ENCODE results near the gene LRRC36.
"Not testable (repeated sequence)": the region's sequence is repeated elsewhere in the genome, so short reads cannot be mapped to it uniquely, and the experiment has no call there.

Gene LRRC36

GRCh38 chr16:67312719-67313118 is 13.9 kb upstream of the LRRC36 start:
- no peaks in the 10 kb centered on the region for H3K27me3 Mint-ChIP-seq
- no peaks in the 10 kb centered on the region for H3K36me3 Mint-ChIP-seq
- H3K9me3 Mint-ChIP-seq = no peaks in the 10 kb centered on the region
- peaks cover 33% of the 10 kb centered on the region for H3K4me1 Mint-ChIP-seq
- peak overlapping the region; percentile 58 for H3K4me3 Mint-ChIP-seq
- H3K27ac Mint-ChIP-seq = peak overlapping the region; percentile 99

- H3K4me3 Mint-ChIP-seq = no peak overlapping the region
- H3K9me3 Mint-ChIP-seq = no peaks in the 10 kb centered on the region
- no peak overlapping the region for H3K27ac Mint-ChIP-seq
- H3K36me3 Mint-ChIP-seq = no peaks in the 10 kb centered on the region
- H3K27me3 Mint-ChIP-seq = peaks cover 27% of the 10 kb centered on the region
- peaks cover under 1% of the 10 kb centered on the region for H3K4me1 Mint-ChIP-seq
Observed at GRCh38 chr16:67317853-67318252, 8.8 kb upstream of the LRRC36 start.

- Mint-ChIP-seq H3K4me3 (peak overlapping the region; percentile 81), H3K27ac (peak overlapping the region; percentile 13), H3K27me3 (peaks cover 41% of the 10 kb centered on the region), H3K4me1 (peaks cover 8% of the 10 kb centered on the region), H3K9me3 (no peaks in the 10 kb centered on the region), H3K36me3 (no peaks in the 10 kb centered on the region)
Observed at GRCh38 chr16:67326115-67326471, 522 bp upstream of the LRRC36 start.

- H3K9me3 Mint-ChIP-seq = no peaks in the 10 kb centered on the region
- peaks cover 8% of the 10 kb centered on the region for H3K4me1 Mint-ChIP-seq
- H3K4me3 Mint-ChIP-seq = peak overlapping the region; percentile 19
- H3K36me3 Mint-ChIP-seq = no peaks in the 10 kb centered on the region
- H3K27ac Mint-ChIP-seq = no peak overlapping the region
- H3K27me3 Mint-ChIP-seq = peaks cover 30% of the 10 kb centered on the region
Observed at GRCh38 chr16:67327743-67328142, 1.1 kb downstream of the LRRC36 start.

GRCh38 chr16:67329901-67330300 is 3.3 kb downstream of the LRRC36 start:
- Mint-ChIP-seq H3K27ac (peak overlapping the region; percentile 23), H3K4me3 (no peak overlapping the region), H3K9me3 (no peaks in the 10 kb centered on the region), H3K4me1 (peaks cover 8% of the 10 kb centered on the region), H3K27me3 (peaks cover 13% of the 10 kb centered on the region), H3K36me3 (no peaks in the 10 kb centered on the region)

- Mint-ChIP-seq H3K27ac (no peak overlapping the region), H3K36me3 (peaks cover 2% of the 10 kb centered on the region), H3K9me3 (no peaks in the 10 kb centered on the region), H3K27me3 (peaks cover 2% of the 10 kb centered on the region), H3K4me3 (no peak overlapping the region), H3K4me1 (no peaks in the 10 kb centered on the region)
Observed at GRCh38 chr16:67333315-67333714, 6.7 kb downstream of the LRRC36 start.

GRCh38 chr16:67336116-67336515 is 9.5 kb downstream of the LRRC36 start:
- Mint-ChIP-seq H3K27ac (no peak overlapping the region), H3K9me3 (no peaks in the 10 kb centered on the region), H3K27me3 (no peaks in the 10 kb centered on the region), H3K4me1 (no peaks in the 10 kb centered on the region), H3K36me3 (peaks cover 2% of the 10 kb centered on the region), H3K4me3 (no peak overlapping the region)

GRCh38 chr16:67336648-67337047 is 10.0 kb downstream of the LRRC36 start:
- no peaks in the 10 kb centered on the region for H3K4me1 Mint-ChIP-seq
- H3K36me3 Mint-ChIP-seq = peaks cover 2% of the 10 kb centered on the region
- H3K27me3 Mint-ChIP-seq = no peaks in the 10 kb centered on the region
- H3K27ac Mint-ChIP-seq = no peak overlapping the region
- H3K4me3 Mint-ChIP-seq = no peak overlapping the region
- H3K9me3 Mint-ChIP-seq = no peaks in the 10 kb centered on the region

GRCh38 chr16:67339453-67339852 is 12.8 kb downstream of the LRRC36 start:
- H3K27ac Mint-ChIP-seq = no peak overlapping the region
- H3K4me1 Mint-ChIP-seq = no peaks in the 10 kb centered on the region
- peaks cover 2% of the 10 kb centered on the region for H3K36me3 Mint-ChIP-seq
- no peaks in the 10 kb centered on the region for H3K9me3 Mint-ChIP-seq
- H3K4me3 Mint-ChIP-seq = no peak overlapping the region
- peaks cover 1% of the 10 kb centered on the region for H3K27me3 Mint-ChIP-seq

GRCh38 chr16:67341250-67341649 is 14.6 kb downstream of the LRRC36 start:
- peaks cover 1% of the 10 kb centered on the region for H3K27me3 Mint-ChIP-seq
- H3K9me3 Mint-ChIP-seq = no peaks in the 10 kb centered on the region
- no peak overlapping the region for H3K4me3 Mint-ChIP-seq
- H3K36me3 Mint-ChIP-seq = no peaks in the 10 kb centered on the region
- H3K27ac Mint-ChIP-seq = no peak overlapping the region
- H3K4me1 Mint-ChIP-seq = no peaks in the 10 kb centered on the region

- Mint-ChIP-seq H3K4me1 (no peaks in the 10 kb centered on the region), H3K27me3 (peaks cover 1% of the 10 kb centered on the region), H3K4me3 (no peak overlapping the region), H3K27ac (no peak overlapping the region), H3K9me3 (no peaks in the 10 kb centered on the region), H3K36me3 (no peaks in the 10 kb centered on the region)
Observed at GRCh38 chr16:67342616-67343015, 16.0 kb downstream of the LRRC36 start.

GRCh38 chr16:67345401-67345800 is 18.8 kb downstream of the LRRC36 start:
- no peaks in the 10 kb centered on the region for H3K9me3 Mint-ChIP-seq
- H3K4me1 Mint-ChIP-seq = no peaks in the 10 kb centered on the region
- no peaks in the 10 kb centered on the region for H3K36me3 Mint-ChIP-seq
- peaks cover 2% of the 10 kb centered on the region for H3K27me3 Mint-ChIP-seq
- no peak overlapping the region for H3K27ac Mint-ChIP-seq
- H3K4me3 Mint-ChIP-seq = no peak overlapping the region

GRCh38 chr16:67346341-67346740 is 19.7 kb downstream of the LRRC36 start:
- Mint-ChIP-seq H3K4me3 (no peak overlapping the region), H3K36me3 (no peaks in the 10 kb centered on the region), H3K9me3 (no peaks in the 10 kb centered on the region), H3K4me1 (no peaks in the 10 kb centered on the region), H3K27ac (no peak overlapping the region), H3K27me3 (peaks cover 2% of the 10 kb centered on the region)

- Mint-ChIP-seq H3K9me3 (no peaks in the 10 kb centered on the region), H3K4me1 (no peaks in the 10 kb centered on the region), H3K27ac (no peak overlapping the region), H3K4me3 (no peak overlapping the region), H3K27me3 (peaks cover 1% of the 10 kb centered on the region), H3K36me3 (no peaks in the 10 kb centered on the region)
Observed at GRCh38 chr16:67349172-67349571, 22.6 kb downstream of the LRRC36 start.

GRCh38 chr16:67350324-67350723 is 23.7 kb downstream of the LRRC36 start:
- no peaks in the 10 kb centered on the region for H3K4me1 Mint-ChIP-seq
- H3K27me3 Mint-ChIP-seq = peaks cover 1% of the 10 kb centered on the region
- H3K9me3 Mint-ChIP-seq = no peaks in the 10 kb centered on the region
- no peaks in the 10 kb centered on the region for H3K36me3 Mint-ChIP-seq
- no peak overlapping the region for H3K27ac Mint-ChIP-seq
- no peak overlapping the region for H3K4me3 Mint-ChIP-seq

GRCh38 chr16:67352463-67352862 is 25.8 kb downstream of the LRRC36 start:
- H3K4me3 Mint-ChIP-seq, H3K4me1 Mint-ChIP-seq, H3K27ac Mint-ChIP-seq, H3K27me3 Mint-ChIP-seq, H3K9me3 Mint-ChIP-seq, H3K36me3 Mint-ChIP-seq: not testable (repeated sequence)

- Mint-ChIP-seq H3K9me3 (no peaks in the 10 kb centered on the region), H3K4me1 (no peaks in the 10 kb centered on the region)
Observed at GRCh38 chr16:67356396-67356795, 29.8 kb downstream of the LRRC36 start.

More at GRCh38 chr16:67356396-67356795, 29.8 kb downstream of the LRRC36 start:
- Mint-ChIP-seq H3K27me3 (no peaks in the 10 kb centered on the region), H3K27ac (no peak overlapping the region), H3K36me3 (no peaks in the 10 kb centered on the region), H3K4me3 (no peak overlapping the region)

Measured in activated naive CD4-positive, alpha-beta T cell treated with anti-CD3 and anti-CD28 coated beads, Interleukin-2, amount 50 U/mL, for 24 hours (primary cell).